OCI-LY1 (cell line): ENCODE measurements around the gene AP3S2.

Source experiments
- H2AFZ ChIP-seq: fragments of 200-600 bp; sonication (generic), shearing (Covaris generic); 2 replicates; pipeline ENCODE4 v1.6.0; 2014; ENCODE audit warnings: antibody characterized with exemption, mild to moderate bottlenecking, low read length
- H3F3A ChIP-seq: fragments of 200-600 bp; sonication (generic), shearing (Covaris generic); 2 replicates; pipeline ENCODE4 v1.6.0; 2014; ENCODE audit warnings: mild to moderate bottlenecking, antibody characterized with exemption, low read length, moderate library complexity; ENCODE audit not compliant: insufficient read depth
- H3K27ac ChIP-seq: fragments of 200-600 bp; sonication (generic); 2 replicates; pipeline ENCODE4 v1.5.1; 2014; ENCODE audit warnings: low read length, mixed run types, mild to moderate bottlenecking, low read depth; ENCODE audit not compliant: poor library complexity, severe bottlenecking
- H3K27me3 ChIP-seq: fragments of 200-600 bp; sonication (generic); 2 replicates; pipeline ENCODE4 v1.6.0; 2014; ENCODE audit warnings: antibody characterized with exemption, mild to moderate bottlenecking, low read length, moderate library complexity; ENCODE audit not compliant: insufficient read depth
- H3K36me3 ChIP-seq: fragments of 200-600 bp; sonication (generic); 2 replicates; pipeline ENCODE4 v1.6.1; 2014; ENCODE audit warnings: mild to moderate bottlenecking, antibody characterized with exemption, low read length, moderate library complexity, mixed read lengths; ENCODE audit not compliant: insufficient read depth
- H3K4me1 ChIP-seq: fragments of 200-600 bp; sonication (generic); 2 replicates; pipeline ENCODE4 v1.5.1; 2014; ENCODE audit warnings: mild to moderate bottlenecking, low read length, moderate library complexity; ENCODE audit not compliant: insufficient read depth, severe bottlenecking
- H3K4me2 ChIP-seq: fragments of 200-600 bp; sonication (generic), shearing (Covaris generic); 2 replicates; pipeline ENCODE4 v1.6.1; 2014; ENCODE audit warnings: low read length
- H3K4me3 ChIP-seq: fragments of 200-600 bp; sonication (generic); 2 replicates; pipeline ENCODE4 v1.5.1; 2014; ENCODE audit warnings: low read length, low read depth, mild to moderate bottlenecking, mixed read lengths; ENCODE audit not compliant: poor library complexity, severe bottlenecking
- H3K79me2 ChIP-seq: fragments of 200-600 bp; shearing (Covaris generic); 2 replicates; pipeline ENCODE4 v1.6.1; 2016; ENCODE audit warnings: mixed run types, low read length, mixed read lengths; ENCODE audit not compliant: insufficient read depth
- H3K9ac ChIP-seq: fragments of 200-600 bp; sonication (generic), shearing (Covaris generic); 2 replicates; pipeline ENCODE4 v1.6.1; 2014; ENCODE audit warnings: mild to moderate bottlenecking, low read length, mixed read lengths
- H3K9me2 ChIP-seq: fragments of 200-600 bp; sonication (generic), shearing (Covaris generic); 2 replicates; pipeline ENCODE4 v1.6.1; 2014; ENCODE audit warnings: low read depth, mild to moderate bottlenecking, low read length, mixed read lengths
- H3K9me3 ChIP-seq: fragments of 200-600 bp; shearing (Covaris generic); 2 replicates; pipeline ENCODE4 v1.6.1; 2014; ENCODE audit warnings: low read length, mixed read lengths
- H4K20me1 ChIP-seq: fragments of 200-600 bp; sonication (generic), shearing (Covaris generic); 2 replicates; pipeline ENCODE4 v1.6.0; 2016; ENCODE audit warnings: mild to moderate bottlenecking, low read length; ENCODE audit not compliant: insufficient read depth
- EZH2 ChIP-seq: fragments of 200-600 bp; sonication (generic), shearing (Covaris generic); IDR thresholded peaks from 2 replicates; pipeline ENCODE4 v1.8.0; 2017; ENCODE audit warnings: borderline replicate concordance, mixed run types, mild to moderate bottlenecking, antibody characterized with exemption, low read length, moderate library complexity, mixed read lengths
- TF ChIP-seq, protein P1 (sequence below): fragments of 200-600 bp; sonication (generic), shearing (Covaris generic); IDR thresholded peaks from 2 replicates; pipeline ENCODE4 v1.5.1; 2017; ENCODE audit warnings: mild to moderate bottlenecking, antibody characterized with exemption, low read length, moderate library complexity, mixed read lengths

Gene AP3S2

DNA sequence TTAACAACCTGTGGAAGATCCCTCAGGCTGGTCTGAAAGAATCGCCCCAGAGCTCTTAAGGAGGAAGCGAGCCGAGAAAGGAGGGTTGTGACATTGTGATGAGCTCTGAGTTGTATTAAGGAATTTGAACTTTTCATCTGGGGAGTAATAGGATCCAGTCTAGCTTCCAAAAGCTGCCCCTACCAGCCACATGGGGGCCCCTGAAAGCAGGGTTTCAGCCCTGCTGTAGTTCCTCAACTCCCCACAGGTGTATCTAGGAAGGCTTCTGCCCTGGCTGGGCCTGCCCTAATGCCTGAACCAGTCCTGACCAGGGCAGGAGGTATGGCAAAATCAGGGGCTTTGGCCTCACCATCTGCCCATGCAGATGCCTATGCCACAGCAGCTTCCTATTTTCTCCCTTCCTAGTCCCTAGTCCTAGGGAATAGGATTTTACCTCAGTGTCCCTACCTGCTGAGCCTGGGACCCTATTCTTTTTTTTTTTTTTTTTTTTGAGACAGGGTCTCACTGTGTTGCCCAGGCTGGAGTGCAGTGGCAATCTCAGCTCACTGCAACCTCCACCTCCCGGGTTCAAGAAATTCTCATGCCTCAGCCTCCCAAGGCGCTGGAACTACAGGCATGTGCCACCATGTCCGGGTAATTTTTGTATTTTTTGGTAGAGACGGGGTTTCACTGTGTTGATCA is 5.0 kb upstream of the AP3S2 start:
- TF ChIP-seq, protein P1, sequence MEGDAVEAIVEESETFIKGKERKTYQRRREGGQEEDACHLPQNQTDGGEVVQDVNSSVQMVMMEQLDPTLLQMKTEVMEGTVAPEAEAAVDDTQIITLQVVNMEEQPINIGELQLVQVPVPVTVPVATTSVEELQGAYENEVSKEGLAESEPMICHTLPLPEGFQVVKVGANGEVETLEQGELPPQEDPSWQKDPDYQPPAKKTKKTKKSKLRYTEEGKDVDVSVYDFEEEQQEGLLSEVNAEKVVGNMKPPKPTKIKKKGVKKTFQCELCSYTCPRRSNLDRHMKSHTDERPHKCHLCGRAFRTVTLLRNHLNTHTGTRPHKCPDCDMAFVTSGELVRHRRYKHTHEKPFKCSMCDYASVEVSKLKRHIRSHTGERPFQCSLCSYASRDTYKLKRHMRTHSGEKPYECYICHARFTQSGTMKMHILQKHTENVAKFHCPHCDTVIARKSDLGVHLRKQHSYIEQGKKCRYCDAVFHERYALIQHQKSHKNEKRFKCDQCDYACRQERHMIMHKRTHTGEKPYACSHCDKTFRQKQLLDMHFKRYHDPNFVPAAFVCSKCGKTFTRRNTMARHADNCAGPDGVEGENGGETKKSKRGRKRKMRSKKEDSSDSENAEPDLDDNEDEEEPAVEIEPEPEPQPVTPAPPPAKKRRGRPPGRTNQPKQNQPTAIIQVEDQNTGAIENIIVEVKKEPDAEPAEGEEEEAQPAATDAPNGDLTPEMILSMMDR, result peak; percentile 70
- no peak for TF ChIP-seq EZH2
- Histone ChIP-seq H4K20me1 (no peaks in the 10 kb centered on the region), H3K9me3 (no peaks in the 10 kb centered on the region), H3K4me1 (peaks cover 4% of the 10 kb centered on the region), H3K79me2 (no peaks in the 10 kb centered on the region), H3K4me2 (no peak overlapping the region), H2AFZ (no peak overlapping the region), H3K27ac (no peak overlapping the region), H3F3A (no peaks in the 10 kb centered on the region), H3K9me2 (no peaks in the 10 kb centered on the region), H3K36me3 (no peaks in the 10 kb centered on the region), H3K9ac (no peak overlapping the region), H3K27me3 (peaks cover 14% of the 10 kb centered on the region), H3K4me3 (no peak overlapping the region)

DNA sequence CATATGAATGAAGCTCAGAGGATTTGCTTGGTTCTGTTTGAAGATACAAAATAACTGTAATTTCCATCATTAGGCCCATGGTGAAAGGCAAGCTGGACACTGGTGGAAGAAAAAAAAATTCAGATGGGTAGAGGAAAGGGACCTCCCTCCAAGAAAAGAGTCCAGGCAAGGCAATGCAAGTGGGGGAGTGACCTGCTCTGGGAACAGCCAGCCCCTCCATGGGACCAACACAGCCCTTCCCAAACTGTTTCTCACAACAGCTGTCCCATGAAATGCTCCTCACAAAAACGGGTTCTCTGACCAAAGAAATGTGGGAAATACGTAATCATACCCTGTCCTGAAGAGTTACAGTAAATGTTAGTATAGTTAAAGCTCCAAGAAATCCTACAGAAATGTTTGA is 4.4 kb upstream of the AP3S2 start:
- Histone ChIP-seq H3K36me3 (no peaks in the 10 kb centered on the region), H3K9ac (no peak overlapping the region), H3K27me3 (peaks cover 8% of the 10 kb centered on the region), H3K4me3 (no peak overlapping the region), H3K79me2 (peaks cover 4% of the 10 kb centered on the region), H3K9me2 (no peaks in the 10 kb centered on the region), H3K9me3 (no peaks in the 10 kb centered on the region), H3K27ac (no peak overlapping the region), H3K4me1 (peaks cover 5% of the 10 kb centered on the region), H3K4me2 (no peak overlapping the region), H2AFZ (no peak overlapping the region), H4K20me1 (no peaks in the 10 kb centered on the region), H3F3A (no peaks in the 10 kb centered on the region)
- TF ChIP-seq, protein P1, result no peak
- no peak for TF ChIP-seq EZH2

DNA sequence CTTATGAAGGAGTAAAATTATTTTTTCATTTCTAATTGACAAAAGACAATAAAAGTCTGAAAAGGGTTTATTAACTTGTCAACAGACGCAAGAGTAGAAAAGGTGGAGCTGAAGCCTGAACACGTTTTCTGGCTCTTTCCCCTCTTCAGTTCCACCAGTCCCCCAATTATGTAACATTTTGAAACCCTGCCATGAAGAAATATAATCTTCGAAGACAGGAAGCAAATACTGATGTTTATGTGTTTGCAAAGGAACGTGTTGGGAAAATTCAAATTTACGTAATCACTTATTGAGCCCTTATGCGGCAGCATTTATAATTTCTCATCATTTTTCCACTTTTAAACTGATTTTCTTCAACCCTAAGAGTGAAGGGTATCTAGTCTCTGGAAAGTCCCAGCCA is 767 bp downstream of the AP3S2 start:
- Histone ChIP-seq H3K4me1 (peaks cover 31% of the 10 kb centered on the region), H3K4me2 (peak overlapping the region; percentile 97), H2AFZ (no peak overlapping the region), H3F3A (no peaks in the 10 kb centered on the region), H3K27me3 (no peaks in the 10 kb centered on the region), H3K9me2 (no peaks in the 10 kb centered on the region), H3K36me3 (peaks cover 11% of the 10 kb centered on the region; the same call in 1 of the 2 replicates), H3K9ac (peak overlapping the region; percentile 82), H3K9me3 (no peaks in the 10 kb centered on the region), H4K20me1 (no peaks in the 10 kb centered on the region), H3K4me3 (peak overlapping the region; percentile 78), H3K79me2 (peaks cover 15% of the 10 kb centered on the region), H3K27ac (no peak overlapping the region)
- TF ChIP-seq EZH2, result no peak
- TF ChIP-seq, protein P1, result no peak
